Activated CD8-positive, alpha-beta T cell treated with anti-CD3 and anti-CD28 coated beads for 36 hours (primary cell): ENCODE measurements around the gene GALNTL6. TPM values are rescaled to one million over a fixed set of nuclear protein-coding genes. Genes with fewer than 3 reads are reported as not detected.
"Not testable (repeated sequence)": the region's sequence is repeated elsewhere in the genome, so short reads cannot be mapped to it uniquely, and the experiment has no call there.

Experiments
- ATAC-seq: fragments of 200-7000 bp; cut with Tn5 transposase; one replicate; pipeline ENCODE4 v1.10.0; 2021; ENCODE audit warnings: mild to moderate bottlenecking, moderate library complexity
- CTCF ChIA-PET: fragments of 350-600 bp; sonication (Branson Sonifier 250); formaldehyde crosslinking; loops from one replicate; lab custom pipeline; 2021; ENCODE audit warnings: antibody characterized with exemption; lab: Charles Lee
- POLR2A ChIA-PET: fragments of 350-600 bp; sonication (Branson Sonifier 250); formaldehyde crosslinking; loops from one replicate; lab custom pipeline; 2021; ENCODE audit warnings: antibody characterized with exemption; lab: Charles Lee
- DNase-seq: peaks from one replicate; pipeline ENCODE4 v3.0.0-alpha.2; 2020
- H3K27ac Mint-ChIP-seq: one replicate; pipeline ENCODE4 v1.8.0; 2021; ENCODE audit warnings: mild to moderate bottlenecking, mixed read lengths
- H3K27me3 Mint-ChIP-seq: one replicate; pipeline ENCODE4 v1.8.0; 2021; ENCODE audit warnings: mixed read lengths
- H3K36me3 Mint-ChIP-seq: one replicate; pipeline ENCODE4 v1.8.0; 2021; ENCODE audit warnings: low read depth, mixed read lengths
- H3K4me1 Mint-ChIP-seq: one replicate; pipeline ENCODE4 v1.8.0; 2021; ENCODE audit warnings: low read depth, mixed read lengths
- H3K4me3 Mint-ChIP-seq: one replicate; pipeline ENCODE4 v1.8.0; 2021; ENCODE audit warnings: mild to moderate bottlenecking, moderate library complexity, mixed read lengths
- H3K9me3 Mint-ChIP-seq: one replicate; pipeline ENCODE4 v1.8.0; 2021; ENCODE audit warnings: mixed read lengths
- CTCF ChIP-seq: fragments of 200-600 bp; IDR thresholded peaks from one replicate; pipeline ENCODE4 v1.8.0; 2022; ENCODE audit warnings: antibody characterized with exemption, mild to moderate bottlenecking
- intact Hi-C: fragments of 100-400 bp; cut with micrococcal nuclease; formaldehyde crosslinking; loops from one replicate; pipeline ENCODE4 v1.10.0; 2022
- total RNA-seq, 2 experiments: library from RNA; stranded (reverse); gene quantifications; one replicate each; pipeline ENCODE4 v1.2.3, GENCODE V29; 2021

The GALNTL6 gene
- total RNA-seq, 2 experiments from 2014 or later = not detected

GRCh38 chr4:172947594-172947993 lies 1134.4 kb downstream of the GALNTL6 start:
- Mint-ChIP-seq H3K27me3 (peaks cover 4% of the 10 kb centered on the region), H3K27ac (no peak overlapping the region), H3K36me3 (no peaks in the 10 kb centered on the region), H3K4me3 (no peak overlapping the region), H3K4me1 (no peaks in the 10 kb centered on the region), H3K9me3 (no peaks in the 10 kb centered on the region)
- POLR2A ChIA-PET = no interaction called here
- DNase-seq = no peak
- CTCF ChIA-PET = no interaction called here
- no peak for ATAC-seq
- no peak for TF ChIP-seq CTCF
- intact Hi-C loops = no loop called here

GRCh38 chr4:172950990-172951389 lies 1137.8 kb downstream of the GALNTL6 start:
- intact Hi-C loops = no loop called here
- Mint-ChIP-seq H3K27me3 (peaks cover 2% of the 10 kb centered on the region), H3K9me3 (no peaks in the 10 kb centered on the region), H3K36me3 (no peaks in the 10 kb centered on the region), H3K27ac (no peak overlapping the region), H3K4me1 (no peaks in the 10 kb centered on the region), H3K4me3 (no peak overlapping the region)
- POLR2A ChIA-PET = no interaction called here
- DNase-seq (no peak), ATAC-seq (no peak)
- no peak for TF ChIP-seq CTCF
- CTCF ChIA-PET = interaction anchor here (1.5 kb wide), 1 partner anchor 351 kb away, joined by 7 read pairs; no protein-coding TSS in a partner anchor

- H3K4me1 Mint-ChIP-seq = no peaks in the 10 kb centered on the region
- no peak overlapping the region for H3K27ac Mint-ChIP-seq
- ChIA-PET POLR2A (no interaction called here), CTCF (interaction anchor here (1.5 kb wide), 1 partner anchor 350 kb away, joined by 7 read pairs; no protein-coding TSS in a partner anchor)
- ATAC-seq (no peak), DNase-seq (no peak)
- no peaks in the 10 kb centered on the region for H3K27me3 Mint-ChIP-seq
- no peak overlapping the region for H3K4me3 Mint-ChIP-seq
- H3K36me3 Mint-ChIP-seq = no peaks in the 10 kb centered on the region
- H3K9me3 Mint-ChIP-seq = no peaks in the 10 kb centered on the region
- intact Hi-C loops = no loop called here
- TF ChIP-seq CTCF = no peak
Observed at GRCh38 chr4:172951679-172952451, 1138.7 kb downstream of the GALNTL6 start.

- intact Hi-C loops = no loop called here
- ChIA-PET POLR2A (no interaction called here), CTCF (no interaction called here)
- DNase-seq = no peak
- H3K36me3 Mint-ChIP-seq = no peaks in the 10 kb centered on the region
- H3K27me3 Mint-ChIP-seq = no peaks in the 10 kb centered on the region
- no peak overlapping the region for H3K4me3 Mint-ChIP-seq
- no peak for TF ChIP-seq CTCF
- no peak for ATAC-seq
- no peak overlapping the region for H3K27ac Mint-ChIP-seq
- H3K4me1 Mint-ChIP-seq = no peaks in the 10 kb centered on the region
- H3K9me3 Mint-ChIP-seq = no peaks in the 10 kb centered on the region
Observed at GRCh38 chr4:172953896-172954568, 1140.8 kb downstream of the GALNTL6 start.

- POLR2A ChIA-PET, H3K4me3 Mint-ChIP-seq, H3K36me3 Mint-ChIP-seq, DNase-seq, intact Hi-C loops, H3K27ac Mint-ChIP-seq, H3K27me3 Mint-ChIP-seq, H3K4me1 Mint-ChIP-seq, ATAC-seq, H3K9me3 Mint-ChIP-seq, CTCF ChIA-PET: not testable (repeated sequence)
Observed at GRCh38 chr4:172956340-172956739, 1143.1 kb downstream of the GALNTL6 start.
